Gastrocnemius medialis (tissue), 4 donors: ENCODE measurements around the gene NTM. TPM values are rescaled to one million over a fixed set of nuclear protein-coding genes. Genes with fewer than 3 reads are reported as not detected.

Experiments
- ATAC-seq, 2 donors: fragments of 150-250 bp; one replicate each; pipeline ENCODE4 v1.9.1; 2016
- DNase-seq, 2 donors: peaks; one replicate each; pipeline ENCODE4 v3.0.0-alpha.2; 2019
- H3K27ac ChIP-seq, 4 donors: fragments of 200-600 bp; sonication (generic); 1 replicate in 1 of 4; 2 replicates in 3 of 4; pipeline ENCODE4 v1.5.1; 2016 to 2018; ENCODE audit warnings: mild to moderate bottlenecking in 2 of 4, moderate library complexity in 1 of 4
- H3K27me3 ChIP-seq, 3 donors: fragments of 200-600 bp; sonication (generic) in 2 of 3; 1 replicate in 1 of 3; 2 replicates in 2 of 3; pipeline versions ENCODE4 v1.5.1 to v1.6.0; 2016 to 2019; ENCODE audit warnings: mild to moderate bottlenecking in 1 of 3, moderate library complexity in 1 of 3
- H3K36me3 ChIP-seq, 2 donors: fragments of 200-600 bp; sonication (generic) in 1 of 2; one replicate each; pipeline ENCODE4 v1.5.1; 2017 to 2018
- H3K4me1 ChIP-seq, 2 donors: fragments of 200-600 bp; sonication (generic) in 1 of 2; one replicate each; pipeline ENCODE4 v1.5.1; 2016 to 2017; ENCODE audit warnings: mild to moderate bottlenecking in 2 of 2
- H3K4me3 ChIP-seq, 4 donors: fragments of 200-600 bp; sonication (generic) in 3 of 4; 1 replicate in 1 of 4; 2 replicates in 3 of 4; pipeline ENCODE4 v1.5.1; 2016 to 2019; ENCODE audit warnings: mild to moderate bottlenecking in 2 of 4
- H3K9me3 ChIP-seq, 3 donors: fragments of 200-600 bp; sonication (generic) in 2 of 3; 1 replicate in 1 of 3; 2 replicates in 2 of 3; pipeline ENCODE4 v1.5.1; 2016 to 2019
- POLR2A ChIP-seq, 2 donors: fragments of 450-650 bp; IDR thresholded peaks; one replicate each; pipeline ENCODE4 v1.6.1; 2017; ENCODE audit warnings: antibody characterized with exemption in 2 of 2, mild to moderate bottlenecking in 2 of 2, moderate library complexity in 2 of 2
- in situ Hi-C, 4 donors: fragments of 200-750 bp; cut with MboI; loops; one replicate each; pipeline versions ENCODE4 v1.15.0 to v1.8.0; 2017; ENCODE audit warnings: low sequenced_read_pairs in 4 of 4
- intact Hi-C: fragments of 100-400 bp; cut with DNase I; formaldehyde crosslinking; loops from one replicate; pipeline ENCODE4 v1.15.1; 2023; ENCODE audit warnings: low total_unique reads
- total RNA-seq, 4 donors: library from RNA; depleted of rRNA; stranded (reverse); fragments of >200 nt; gene quantifications; one replicate each; pipeline versions ENCODE4 v1.1.0 to v1.2.3, GENCODE V29; 2016
- TF ChIP-seq, protein P1 (sequence below), 5 experiments: fragments of 450-650 bp in 3 of 5; fragments of 200-600 bp in 2 of 5; sonication (generic) in 2 of 5; IDR thresholded peaks in 4 of 5; conservative IDR thresholded peaks in 1 of 5; 1 replicate in 4 of 5; 2 replicates in 1 of 5; pipeline ENCODE4 v1.5.1; 2016 to 2019; ENCODE audit warnings: antibody characterized with exemption in 5 of 5, mild to moderate bottlenecking in 3 of 5, moderate library complexity in 3 of 5

NTM gene
- total RNA-seq, 4 donors from 2014 or later = 0.69 TPM; not detected in 3

DNA sequence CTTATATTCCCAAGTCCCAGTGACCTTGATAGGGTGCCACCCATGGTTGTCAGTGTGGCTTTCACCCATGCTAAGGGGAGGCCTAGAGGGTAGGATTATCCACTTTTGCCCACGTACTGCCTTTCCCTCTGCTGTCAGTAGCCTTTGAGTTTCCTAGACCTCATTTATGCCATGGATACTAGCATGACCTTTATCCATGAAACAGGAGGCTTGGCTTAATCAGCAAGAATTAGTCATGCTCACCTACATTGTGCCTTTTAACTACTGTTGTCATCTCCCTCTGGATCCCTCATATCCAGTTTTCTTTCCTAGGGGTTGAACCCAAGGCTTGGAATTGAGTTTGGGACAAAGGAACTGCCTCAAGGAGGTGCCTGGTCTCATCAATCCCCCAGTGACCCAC lies 716.7 kb downstream of the NTM start:
- intact Hi-C loops (no loop called here), in situ Hi-C loops (no loop called here)
- no peak for TF ChIP-seq POLR2A (IDR thresholded peaks at IDR 0.05)
- TF ChIP-seq, protein P1, sequence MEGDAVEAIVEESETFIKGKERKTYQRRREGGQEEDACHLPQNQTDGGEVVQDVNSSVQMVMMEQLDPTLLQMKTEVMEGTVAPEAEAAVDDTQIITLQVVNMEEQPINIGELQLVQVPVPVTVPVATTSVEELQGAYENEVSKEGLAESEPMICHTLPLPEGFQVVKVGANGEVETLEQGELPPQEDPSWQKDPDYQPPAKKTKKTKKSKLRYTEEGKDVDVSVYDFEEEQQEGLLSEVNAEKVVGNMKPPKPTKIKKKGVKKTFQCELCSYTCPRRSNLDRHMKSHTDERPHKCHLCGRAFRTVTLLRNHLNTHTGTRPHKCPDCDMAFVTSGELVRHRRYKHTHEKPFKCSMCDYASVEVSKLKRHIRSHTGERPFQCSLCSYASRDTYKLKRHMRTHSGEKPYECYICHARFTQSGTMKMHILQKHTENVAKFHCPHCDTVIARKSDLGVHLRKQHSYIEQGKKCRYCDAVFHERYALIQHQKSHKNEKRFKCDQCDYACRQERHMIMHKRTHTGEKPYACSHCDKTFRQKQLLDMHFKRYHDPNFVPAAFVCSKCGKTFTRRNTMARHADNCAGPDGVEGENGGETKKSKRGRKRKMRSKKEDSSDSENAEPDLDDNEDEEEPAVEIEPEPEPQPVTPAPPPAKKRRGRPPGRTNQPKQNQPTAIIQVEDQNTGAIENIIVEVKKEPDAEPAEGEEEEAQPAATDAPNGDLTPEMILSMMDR (IDR thresholded peaks at IDR 0.05 in 4 of 5, conservative IDR thresholded peaks at IDR 0.05 in 1 of 5) = no peak
- no peaks in the 10 kb centered on the region for H3K27me3 ChIP-seq
- no peak overlapping the region for H3K27ac ChIP-seq
- H3K4me1 ChIP-seq = no peaks in the 10 kb centered on the region
- H3K9me3 ChIP-seq = peaks cover 0 to 6% (median 3%) of the 10 kb centered on the region in 3 donors
- ATAC-seq (no peak), DNase-seq (no peak)
- no peaks in the 10 kb centered on the region for H3K36me3 ChIP-seq
- H3K4me3 ChIP-seq = no peak overlapping the region

DNA sequence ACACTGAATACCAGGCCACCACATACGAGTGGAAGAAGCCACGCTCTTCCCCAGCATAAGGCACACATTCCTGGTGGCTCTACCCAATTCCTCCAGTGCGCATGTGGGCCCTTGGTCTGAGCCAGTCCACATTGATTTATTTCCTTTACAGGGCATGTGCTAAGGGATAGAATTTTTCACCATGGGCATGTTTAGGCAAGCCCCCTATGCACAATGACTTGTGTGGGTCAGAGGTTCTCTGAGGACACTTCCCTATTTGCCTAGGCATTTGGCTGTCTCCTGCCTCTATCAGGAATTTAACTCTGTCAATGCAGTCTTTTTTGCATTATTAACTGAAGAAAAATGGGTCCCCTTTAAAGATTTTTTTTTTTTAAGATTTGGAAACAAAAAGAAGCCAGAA lies 718.1 kb downstream of the NTM start:
- intact Hi-C loops = no loop called here
- DNase-seq = no peak
- TF ChIP-seq POLR2A (IDR thresholded peaks at IDR 0.05) = no peak
- TF ChIP-seq, protein P1 (IDR thresholded peaks at IDR 0.05 in 4 of 5, conservative IDR thresholded peaks at IDR 0.05 in 1 of 5) = no peak
- H3K9me3 ChIP-seq = peaks cover 0 to 6% (median 3%) of the 10 kb centered on the region in 3 donors
- no peak overlapping the region for H3K27ac ChIP-seq
- no peaks in the 10 kb centered on the region for H3K27me3 ChIP-seq
- ATAC-seq = no peak
- no peaks in the 10 kb centered on the region for H3K36me3 ChIP-seq
- in situ Hi-C loops = no loop called here
- H3K4me1 ChIP-seq = no peaks in the 10 kb centered on the region
- no peak overlapping the region for H3K4me3 ChIP-seq

DNA sequence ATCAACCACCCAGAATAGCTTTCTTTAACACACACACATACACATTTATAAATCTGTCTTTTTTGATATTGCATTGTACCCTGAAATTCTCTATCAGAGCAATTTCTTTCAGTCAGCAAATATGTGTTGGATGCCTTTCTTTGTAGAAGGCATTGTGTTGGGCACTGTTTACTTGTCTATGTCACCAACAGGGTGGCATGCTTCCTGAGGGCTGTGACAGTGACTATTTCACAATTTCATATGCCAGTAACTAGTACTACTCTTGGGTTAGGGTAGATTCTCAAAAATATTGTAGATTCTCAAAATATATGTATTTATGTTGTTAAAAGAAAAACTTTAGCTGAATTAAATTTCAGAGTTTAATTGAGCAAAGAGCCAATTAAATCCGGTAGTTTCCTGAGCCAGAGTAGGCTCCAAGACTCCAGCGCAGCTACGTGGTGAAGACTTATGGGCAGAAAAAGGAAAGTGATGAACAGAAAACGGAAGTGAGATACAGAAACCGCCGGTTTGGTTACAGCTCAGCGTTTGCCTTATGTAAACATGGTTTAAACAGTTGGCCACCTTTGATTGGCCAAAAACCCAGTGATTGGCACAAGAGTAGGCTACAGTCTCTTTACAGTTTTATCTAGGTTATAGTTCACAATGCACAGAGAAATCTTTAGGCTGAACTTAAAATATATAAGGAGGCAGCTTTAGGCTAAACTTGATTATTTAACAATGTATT lies 723.3 kb downstream of the NTM start:
- no peaks in the 10 kb centered on the region for H3K9me3 ChIP-seq
- no peak for DNase-seq
- no peak overlapping the region for H3K27ac ChIP-seq
- intact Hi-C loops = no loop called here
- no peak overlapping the region for H3K4me3 ChIP-seq
- no peaks in the 10 kb centered on the region for H3K36me3 ChIP-seq
- no peaks in the 10 kb centered on the region for H3K4me1 ChIP-seq
- TF ChIP-seq, protein P1 (IDR thresholded peaks at IDR 0.05 in 4 of 5, conservative IDR thresholded peaks at IDR 0.05 in 1 of 5) = no peak
- TF ChIP-seq POLR2A (IDR thresholded peaks at IDR 0.05) = no peak
- ATAC-seq = no peak
- no peaks in the 10 kb centered on the region for H3K27me3 ChIP-seq
- in situ Hi-C loops = no loop called here

DNA sequence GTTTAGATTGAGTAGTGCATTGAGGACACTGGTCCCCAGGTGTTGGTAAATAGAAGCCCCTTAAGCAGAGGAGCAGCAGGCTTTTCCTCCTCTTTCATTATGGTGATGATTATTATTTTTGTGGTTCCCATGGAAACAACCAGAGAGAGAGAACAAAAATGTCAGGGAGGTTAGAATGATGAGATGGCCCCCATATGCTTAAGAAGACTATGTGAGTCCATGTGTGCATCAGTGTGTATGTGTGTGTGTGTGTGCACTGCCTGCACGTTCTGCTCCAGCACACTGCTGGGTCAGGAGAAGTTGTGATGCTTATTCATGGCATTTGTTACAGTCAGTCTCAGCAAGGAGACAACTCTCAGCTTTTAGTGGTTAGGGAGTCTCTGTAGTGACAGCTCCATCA lies 724.2 kb downstream of the NTM start:
- in situ Hi-C loops (no loop called here), intact Hi-C loops (no loop called here)
- no peak overlapping the region for H3K27ac ChIP-seq
- H3K4me1 ChIP-seq = no peaks in the 10 kb centered on the region
- TF ChIP-seq POLR2A (IDR thresholded peaks at IDR 0.05) = no peak
- TF ChIP-seq, protein P1 (IDR thresholded peaks at IDR 0.05 in 4 of 5, conservative IDR thresholded peaks at IDR 0.05 in 1 of 5) = no peak
- H3K9me3 ChIP-seq = no peaks in the 10 kb centered on the region
- no peaks in the 10 kb centered on the region for H3K27me3 ChIP-seq
- no peak for ATAC-seq
- H3K36me3 ChIP-seq = no peaks in the 10 kb centered on the region
- no peak for DNase-seq
- H3K4me3 ChIP-seq = no peak overlapping the region
